ENCODE results near the gene C2CD4D. TPM values are rescaled to one million over a fixed set of nuclear protein-coding genes. Genes with fewer than 3 reads are reported as not detected.

The C2CD4D gene
- total and polyA plus RNA-seq, 2 of the 13 experiments (the other 11 are each of a cell fraction or from before 2014, with no cell fraction given): not detected

- Histone ChIP-seq H2AFZ (ENCODE audit: low read length) (no peak overlapping the region), H3K4me3 (replicated peaks in 1 of 3; ENCODE audit: insufficient read depth in 1 of 3, low read depth in 2 of 3, low read length in 3 of 3) (peak overlapping the region in 1 of 3 experiments; percentile 83; a peak in 1 of 6 replicates), H4K20me1 (ENCODE audit: insufficient read depth, low read length) (no peaks in the 10 kb centered on the region), H3K9ac (ENCODE audit: insufficient read depth, low read depth, low read length) (peak overlapping the region; percentile 74), H3K27ac (ENCODE audit: extremely low read length, insufficient read depth, low read length) (peak overlapping the region; percentile 51), H3K27me3 (ENCODE audit: control insufficient read depth in 1 of 2, insufficient read depth in 2 of 2, low read length in 2 of 2) (no peaks in the 10 kb centered on the region; a peak in 2 of 5 replicates), H3K4me2 (ENCODE audit: low read depth, low read length) (peak overlapping the region; percentile 100), H3K79me2 (ENCODE audit: insufficient read depth, low read length) (no peaks in the 10 kb centered on the region), H3K9me3 (ENCODE audit: low read length) (no peaks in the 10 kb centered on the region), H3K36me3 (replicated peaks in 1 of 2; ENCODE audit: control insufficient read depth in 1 of 2, insufficient read depth in 2 of 2, low read length in 2 of 2) (no peaks in the 10 kb centered on the region), H3K4me1 (ENCODE audit: insufficient read depth, low read length) (peaks cover 78% of the 10 kb centered on the region)
- no TSS peak for BruUV-seq (replicated peaks)
- intact Hi-C loops (cut with micrococcal nuclease; ENCODE audit: unreplicated experiment) (loop anchor here (5.0 to 10.0 kb wide), 4 partner anchors 41 to 389 kb away; partner anchors contain the start of genes MRPL9, TDRKH and TUFT1), in situ Hi-C loops (cut with HindIII; ENCODE audit: extremely low pct_ligation_motif_present, low pct_unique_long_range_greater_than_20kb) (loop anchor here (10.0 kb wide), 2 partner anchors 119 to 239 kb away; partner anchors contain the start of gene CELF3)
- ChIA-PET CTCF (ENCODE audit: low intra/inter-chr PET ratio, low total read pairs) (no interaction called here), POLR2A (interaction anchor here (0.9 to 1.6 kb wide), 5 partner anchors 8 to 70 kb away, joined by 3 to 5 read pairs (median 3); partner anchors contain the start of genes MRPL9 and TDRKH)
- FAIRE-seq: no peak
- no peak for ATAC-seq
- WGBS (ENCODE audit: low lambda C conversion rate): 59% methylated on average over 8 of the region's 8 CpGs
- DNase-seq (ENCODE audit: low spot score): no peak
- TF ChIP-seq PAWR (CRISPR knock-in tag; IDR thresholded peaks at IDR 0.05; ENCODE audit: borderline replicate concordance): no peak
- no peak for TF ChIP-seq YY1 (IDR thresholded peaks at IDR 0.05; ENCODE audit: insufficient read depth, insufficient replicate concordance, low read depth, low read length)
- TF ChIP-seq ZBTB42 (CRISPR knock-in tag; IDR thresholded peaks at IDR 0.05): no peak
- TF ChIP-seq, protein P1, sequence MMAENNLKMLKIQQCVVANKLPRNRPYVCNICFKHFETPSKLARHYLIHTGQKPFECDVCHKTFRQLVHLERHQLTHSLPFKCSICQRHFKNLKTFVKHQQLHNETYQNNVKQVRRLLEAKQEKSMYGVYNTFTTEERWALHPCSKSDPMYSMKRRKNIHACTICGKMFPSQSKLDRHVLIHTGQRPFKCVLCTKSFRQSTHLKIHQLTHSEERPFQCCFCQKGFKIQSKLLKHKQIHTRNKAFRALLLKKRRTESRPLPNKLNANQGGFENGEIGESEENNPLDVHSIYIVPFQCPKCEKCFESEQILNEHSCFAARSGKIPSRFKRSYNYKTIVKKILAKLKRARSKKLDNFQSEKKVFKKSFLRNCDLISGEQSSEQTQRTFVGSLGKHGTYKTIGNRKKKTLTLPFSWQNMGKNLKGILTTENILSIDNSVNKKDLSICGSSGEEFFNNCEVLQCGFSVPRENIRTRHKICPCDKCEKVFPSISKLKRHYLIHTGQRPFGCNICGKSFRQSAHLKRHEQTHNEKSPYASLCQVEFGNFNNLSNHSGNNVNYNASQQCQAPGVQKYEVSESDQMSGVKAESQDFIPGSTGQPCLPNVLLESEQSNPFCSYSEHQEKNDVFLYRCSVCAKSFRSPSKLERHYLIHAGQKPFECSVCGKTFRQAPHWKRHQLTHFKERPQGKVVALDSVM (CRISPR knock-in tag; IDR thresholded peaks at IDR 0.05): no peak
- TF ChIP-seq KMT2B (CRISPR knock-in tag; IDR thresholded peaks at IDR 0.05): no peak
- no peak for TF ChIP-seq POLR2AphosphoS5 (IDR thresholded peaks at IDR 0.05; ENCODE audit: low read depth, low read length)
- peak; percentile 58 for TF ChIP-seq ZNF263 (CRISPR knock-in tag; IDR thresholded peaks at IDR 0.05)
Observed at GRCh38 chr1:151833172-151833900, 6.3 kb downstream of the C2CD4D start.

Measured in HepG2 (cell line).